Measurements from ENCODE around the gene FANCG. TPM values are rescaled to one million over a fixed set of nuclear protein-coding genes. Genes with fewer than 3 reads are reported as not detected.

FANCG gene
- total RNA-seq, 3 donors from 2014 or later, result 19.0 to 22.7 (median 20.7) TPM

- Histone ChIP-seq H3K36me3 (ENCODE audit: low read depth) (no peaks in the 10 kb centered on the region), H3K4me1 (ENCODE audit: low read depth) (peaks cover 15% of the 10 kb centered on the region), H3K9me3 (no peaks in the 10 kb centered on the region), H3K4me3 (no peak overlapping the region)
- DNase-seq, result no peak
- TF ChIP-seq CTCF (IDR thresholded peaks at IDR 0.05), result no peak
- intact Hi-C loops (cut with DNase I, micrococcal nuclease), result no loop called here
- ATAC-seq, result no peak
These were observed 26.0 kb upstream of the FANCG start for GRCh38 chr9:35105571-35106342.

GRCh38 chr9:35105126-35105525 is 25.4 kb upstream of the FANCG start:
- H3K36me3 ChIP-seq (ENCODE audit: low read depth), result no peaks in the 10 kb centered on the region
- no peak for DNase-seq
- no peak for ATAC-seq
- peaks cover 12% of the 10 kb centered on the region for H3K4me1 ChIP-seq (ENCODE audit: low read depth)
- TF ChIP-seq CTCF (IDR thresholded peaks at IDR 0.05), result no peak
- intact Hi-C loops (cut with DNase I, micrococcal nuclease), result no loop called here
- no peaks in the 10 kb centered on the region for H3K9me3 ChIP-seq
- H3K4me3 ChIP-seq, result no peak overlapping the region

- no peaks in the 10 kb centered on the region for H3K9me3 ChIP-seq
- H3K4me3 ChIP-seq, result no peak overlapping the region
- no peak for TF ChIP-seq CTCF (IDR thresholded peaks at IDR 0.05)
- ATAC-seq (no peak), DNase-seq (no peak)
- intact Hi-C loops (cut with DNase I, micrococcal nuclease), result no loop called here
- H3K36me3 ChIP-seq (ENCODE audit: low read depth), result no peaks in the 10 kb centered on the region
- peaks cover 10% of the 10 kb centered on the region for H3K4me1 ChIP-seq (ENCODE audit: low read depth)
These were observed 24.8 kb upstream of the FANCG start for GRCh38 chr9:35104586-35104985.

- Histone ChIP-seq H3K36me3 (ENCODE audit: low read depth) (no peaks in the 10 kb centered on the region), H3K4me3 (no peak overlapping the region), H3K9me3 (no peaks in the 10 kb centered on the region), H3K4me1 (ENCODE audit: low read depth) (peaks cover 10% of the 10 kb centered on the region)
- intact Hi-C loops (cut with DNase I, micrococcal nuclease), result no loop called here
- DNase-seq, result peak in 1 of 3 donors; percentile 17
- no peak for TF ChIP-seq CTCF (IDR thresholded peaks at IDR 0.05)
- no peak for ATAC-seq
These were observed 24.0 kb upstream of the FANCG start for GRCh38 chr9:35103660-35104191.

GRCh38 chr9:35102769-35103659 is 23.3 kb upstream of the FANCG start, which contains the start of gene STOML2:
TSS of gene STOML2 (minus strand) at chr9:35103131. CDS start at chr9:35103094, 37 bp downstream.
- ATAC-seq (peak; percentile 99), DNase-seq (peak; percentile 92 to 96 (median 95))
- Histone ChIP-seq H3K9me3 (no peaks in the 10 kb centered on the region), H3K4me1 (ENCODE audit: low read depth) (peaks cover 10% of the 10 kb centered on the region), H3K36me3 (ENCODE audit: low read depth) (no peaks in the 10 kb centered on the region), H3K4me3 (peak within 1 kb of the TSS; percentile 50)
- intact Hi-C loops (cut with DNase I, micrococcal nuclease), result no loop called here
- TF ChIP-seq CTCF (IDR thresholded peaks at IDR 0.05), result no peak

All from mucosa of descending colon (tissue), 3 donors.